Progenitor cell of endocrine pancreas (in vitro differentiated cells): Measurements from ENCODE around the gene LLGL2. TPM values are rescaled to one million over a fixed set of nuclear protein-coding genes. Genes with fewer than 3 reads are reported as not detected.
A peak's percentile ranks its signal among the peaks of the same experiment; 100 is the strongest.

Experiments used
- DNase-seq: peaks from one replicate; pipeline ENCODE4 v3.0.0; 2021; ENCODE audit warnings: low spot score; ENCODE audit not compliant: unreplicated experiment
- H3K27ac Mint-ChIP-seq: 2 replicates; pipeline ENCODE4 v1.8.0; 2021; ENCODE audit warnings: mild to moderate bottlenecking, moderate library complexity, mixed read lengths
- H3K27me3 Mint-ChIP-seq: 2 replicates; pipeline ENCODE4 v1.8.0; 2021; ENCODE audit warnings: mixed read lengths
- H3K36me3 Mint-ChIP-seq: 2 replicates; pipeline ENCODE4 v1.8.0; 2022; ENCODE audit warnings: mixed read lengths; ENCODE audit not compliant: insufficient read depth
- H3K4me1 Mint-ChIP-seq: 2 replicates; pipeline ENCODE4 v1.8.0; 2021; ENCODE audit warnings: low read depth, mixed read lengths
- H3K4me3 Mint-ChIP-seq: 2 replicates; pipeline ENCODE4 v1.8.0; 2021; ENCODE audit warnings: low read depth, mild to moderate bottlenecking, moderate library complexity, mixed read lengths
- H3K9me3 Mint-ChIP-seq: 2 replicates; pipeline ENCODE4 v1.8.0; 2021; ENCODE audit warnings: low read depth, mixed read lengths
- CTCF ChIP-seq: fragments of 200-600 bp; sonication (generic); IDR thresholded peaks from one replicate; pipeline ENCODE4 v1.5.0; 2021; ENCODE audit warnings: antibody characterized with exemption, mild to moderate bottlenecking; ENCODE audit not compliant: unreplicated experiment
- total RNA-seq: library from RNA; stranded (reverse); gene quantifications from 2 replicates; pipeline ENCODE4 v1.2.1, GENCODE V29; 2021

LLGL2 gene
- total RNA-seq, 1 donor from 2014 or later, result 235 TPM

GRCh38 chr17:75506888-75507287 lies 18.6 kb upstream of the LLGL2 start:
- no peaks in the 10 kb centered on the region for H3K4me1 Mint-ChIP-seq
- H3K36me3 Mint-ChIP-seq, result peaks cover 6% of the 10 kb centered on the region
- no peaks in the 10 kb centered on the region for H3K27me3 Mint-ChIP-seq
- H3K27ac Mint-ChIP-seq, result no peak overlapping the region
- no peak for TF ChIP-seq CTCF
- DNase-seq, result no peak
- H3K4me3 Mint-ChIP-seq, result no peak overlapping the region
- H3K9me3 Mint-ChIP-seq, result no peaks in the 10 kb centered on the region

GRCh38 chr17:75507733-75508719 lies 17.5 kb upstream of the LLGL2 start:
- no peak for TF ChIP-seq CTCF
- peaks cover 6% of the 10 kb centered on the region for H3K36me3 Mint-ChIP-seq
- no peak overlapping the region for H3K27ac Mint-ChIP-seq
- H3K4me1 Mint-ChIP-seq, result peaks cover 4% of the 10 kb centered on the region
- no peak for DNase-seq
- no peaks in the 10 kb centered on the region for H3K27me3 Mint-ChIP-seq
- H3K9me3 Mint-ChIP-seq, result no peaks in the 10 kb centered on the region
- H3K4me3 Mint-ChIP-seq, result no peak overlapping the region

GRCh38 chr17:75508931-75509361 lies 16.6 kb upstream of the LLGL2 start:
- no peaks in the 10 kb centered on the region for H3K27me3 Mint-ChIP-seq
- H3K9me3 Mint-ChIP-seq, result no peaks in the 10 kb centered on the region
- no peak overlapping the region for H3K4me3 Mint-ChIP-seq
- H3K4me1 Mint-ChIP-seq, result peaks cover 10% of the 10 kb centered on the region
- H3K36me3 Mint-ChIP-seq, result peaks cover 8% of the 10 kb centered on the region
- no peak for DNase-seq
- peak overlapping the region; percentile 64 for H3K27ac Mint-ChIP-seq
- TF ChIP-seq CTCF, result no peak

GRCh38 chr17:75509528-75510258 lies 15.8 kb upstream of the LLGL2 start:
- H3K27ac Mint-ChIP-seq, result no peak overlapping the region
- H3K27me3 Mint-ChIP-seq, result no peaks in the 10 kb centered on the region

More at GRCh38 chr17:75509528-75510258, 15.8 kb upstream of the LLGL2 start:
- Mint-ChIP-seq H3K4me3 (no peak overlapping the region), H3K9me3 (no peaks in the 10 kb centered on the region), H3K4me1 (peaks cover 13% of the 10 kb centered on the region), H3K36me3 (peaks cover 8% of the 10 kb centered on the region)
- no peak for DNase-seq
- TF ChIP-seq CTCF, result no peak
